Esophagus squamous epithelium (tissue), 5 donors: ENCODE results near the gene ZSWIM3. TPM values are rescaled to one million over a fixed set of nuclear protein-coding genes. Genes with fewer than 3 reads are reported as not detected.

Experiments
- DNase-seq: peaks from one replicate; lab custom pipeline; 2025; lab: John Stamatoyannopoulos, UW
- H3K27ac ChIP-seq, 4 donors: fragments of 200-600 bp; sonication (generic); one replicate each; pipeline ENCODE4 v1.5.1; 2016 to 2019; ENCODE audit warnings: mild to moderate bottlenecking in 1 of 4
- H3K27me3 ChIP-seq, 4 donors: fragments of 200-600 bp; sonication (generic); 1 replicate in 3 of 4; 2 replicates in 1 of 4; pipeline versions ENCODE4 v1.5.1 to v1.6.0; 2017 to 2021; ENCODE audit warnings: antibody characterized with exemption in 1 of 4
- H3K36me3 ChIP-seq, 3 donors: fragments of 200-600 bp; sonication (generic); one replicate each; pipeline ENCODE4 v1.5.1; 2016 to 2019
- H3K4me1 ChIP-seq, 3 donors: fragments of 200-600 bp; sonication (generic); one replicate each; pipeline ENCODE4 v1.5.1; 2017 to 2019
- H3K4me3 ChIP-seq, 4 donors: fragments of 200-600 bp; sonication (generic); 1 replicate in 3 of 4; 2 replicates in 1 of 4; pipeline ENCODE4 v1.5.1; 2016 to 2019; ENCODE audit warnings: mild to moderate bottlenecking in 2 of 4, moderate library complexity in 1 of 4
- H3K9me3 ChIP-seq, 3 donors: fragments of 200-600 bp; sonication (generic); one replicate each; pipeline ENCODE4 v1.5.1; 2016 to 2019
- POLR2A ChIP-seq, 4 donors: fragments of 450-650 bp; IDR thresholded peaks; one replicate each; pipeline ENCODE4 v1.6.1; 2017; ENCODE audit warnings: antibody characterized with exemption in 4 of 4, mild to moderate bottlenecking in 4 of 4, moderate library complexity in 3 of 4
- WGBS, 2 donors: methylation state at CpG; one replicate each; pipeline ENCODE4 v1.1.5; 2018; 5-methylcytosine and 5-hydroxymethylcytosine counted together
- intact Hi-C: fragments of 100-400 bp; cut with DNase I; formaldehyde crosslinking; loops from one replicate; pipeline ENCODE4 v1.15.0; 2022
- total RNA-seq, 4 donors: library from RNA; depleted of rRNA; stranded (reverse); fragments of >200 nt; gene quantifications; one replicate each; pipeline ENCODE4 v1.1.0, GENCODE V29; 2016
- TF ChIP-seq, protein P1 (sequence below), 6 experiments: fragments of 450-650 bp in 4 of 6; fragments of 200-600 bp in 2 of 6; sonication (generic) in 2 of 6; IDR thresholded peaks; one replicate each; pipeline ENCODE4 v1.5.1; 2016 to 2019; ENCODE audit warnings: antibody characterized with exemption in 6 of 6, mild to moderate bottlenecking in 4 of 6, moderate library complexity in 4 of 6
- donor health status: DM: yes; HTN: yes; CAD: no.

The ZSWIM3 gene
- total RNA-seq, 4 donors from 2014 or later: 1.1 to 3.2 (median 2.5) TPM

DNA sequence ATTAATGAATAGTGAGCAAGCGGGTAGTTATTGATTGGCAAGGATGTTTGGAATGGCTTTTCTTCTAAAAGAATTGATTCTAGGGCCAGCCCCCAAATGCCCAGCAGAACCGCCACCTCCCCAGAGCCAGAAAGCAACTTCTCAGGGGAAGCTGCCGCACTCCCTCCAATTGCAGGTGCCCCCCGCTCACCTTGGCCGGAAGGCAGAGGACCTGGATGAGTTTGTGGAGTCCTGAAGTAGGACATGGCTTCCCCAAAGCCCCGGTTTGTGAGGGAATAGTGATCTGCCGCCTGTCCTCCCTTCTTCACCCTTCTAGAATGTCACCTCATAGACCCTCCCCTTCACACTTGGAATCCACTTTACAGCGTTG is 29.9 kb downstream of the ZSWIM3 start, which contains the start of gene SPATA25:
Gene SPATA25, minus strand, starts transcription at position 277 of the 370 bp plus-strand sequence. Its CDS starts 32 bp downstream, at position 245.
- no peak for DNase-seq
- Histone ChIP-seq H3K27ac (no peak within 1 kb of the TSS), H3K4me1 (peaks cover 17 to 52% (median 22%) of the 10 kb centered on the region in 3 donors), H3K27me3 (no peaks in the 10 kb centered on the region), H3K36me3 (peaks cover 6 to 60% (median 11%) of the 10 kb centered on the region in 3 donors), H3K9me3 (no peaks in the 10 kb centered on the region), H3K4me3 (no peak within 1 kb of the TSS)
- WGBS, 2 donors: 90 to 92% methylated on average over 6 to 7 of the region's 8 CpGs
- no peak for TF ChIP-seq POLR2A (IDR thresholded peaks at IDR 0.05)
- TF ChIP-seq, protein P1, sequence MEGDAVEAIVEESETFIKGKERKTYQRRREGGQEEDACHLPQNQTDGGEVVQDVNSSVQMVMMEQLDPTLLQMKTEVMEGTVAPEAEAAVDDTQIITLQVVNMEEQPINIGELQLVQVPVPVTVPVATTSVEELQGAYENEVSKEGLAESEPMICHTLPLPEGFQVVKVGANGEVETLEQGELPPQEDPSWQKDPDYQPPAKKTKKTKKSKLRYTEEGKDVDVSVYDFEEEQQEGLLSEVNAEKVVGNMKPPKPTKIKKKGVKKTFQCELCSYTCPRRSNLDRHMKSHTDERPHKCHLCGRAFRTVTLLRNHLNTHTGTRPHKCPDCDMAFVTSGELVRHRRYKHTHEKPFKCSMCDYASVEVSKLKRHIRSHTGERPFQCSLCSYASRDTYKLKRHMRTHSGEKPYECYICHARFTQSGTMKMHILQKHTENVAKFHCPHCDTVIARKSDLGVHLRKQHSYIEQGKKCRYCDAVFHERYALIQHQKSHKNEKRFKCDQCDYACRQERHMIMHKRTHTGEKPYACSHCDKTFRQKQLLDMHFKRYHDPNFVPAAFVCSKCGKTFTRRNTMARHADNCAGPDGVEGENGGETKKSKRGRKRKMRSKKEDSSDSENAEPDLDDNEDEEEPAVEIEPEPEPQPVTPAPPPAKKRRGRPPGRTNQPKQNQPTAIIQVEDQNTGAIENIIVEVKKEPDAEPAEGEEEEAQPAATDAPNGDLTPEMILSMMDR (IDR thresholded peaks at IDR 0.05): no peak
- intact Hi-C loops: no loop called here

DNA sequence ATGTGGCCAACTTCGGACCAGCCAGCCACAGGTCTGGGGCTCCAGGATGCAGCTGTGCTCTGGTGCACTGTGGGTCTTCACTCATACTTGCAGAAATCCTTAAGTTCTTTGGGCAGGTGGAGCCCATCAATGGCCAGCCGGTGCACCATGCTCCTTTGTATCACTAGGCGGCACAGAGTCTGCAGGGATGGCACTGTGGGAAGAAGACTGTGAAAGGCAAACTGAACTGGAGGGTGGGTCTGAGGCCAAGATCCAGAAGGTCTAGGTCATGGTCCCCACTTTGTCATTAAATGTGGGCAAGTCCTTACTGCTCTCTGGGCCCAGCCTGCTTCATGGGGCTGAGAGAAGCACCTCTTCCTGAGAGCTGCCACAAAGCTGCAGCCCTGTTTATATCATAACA is 31.3 kb downstream of the ZSWIM3 start:
- WGBS, 2 donors: 100% methylated on average over 2 of the region's 3 CpGs; no CpG with 5 or more reads in 1 of the 2 donors
- Histone ChIP-seq H3K27ac (no peak overlapping the region), H3K27me3 (no peaks in the 10 kb centered on the region), H3K4me1 (peaks cover 23 to 65% (median 28%) of the 10 kb centered on the region in 3 donors), H3K36me3 (peaks cover 1 to 63% (median 5%) of the 10 kb centered on the region in 3 donors), H3K4me3 (no peak overlapping the region), H3K9me3 (no peaks in the 10 kb centered on the region)
- no peak for DNase-seq
- no peak for TF ChIP-seq POLR2A (IDR thresholded peaks at IDR 0.05)
- TF ChIP-seq, protein P1 (IDR thresholded peaks at IDR 0.05): no peak
- intact Hi-C loops: no loop called here

DNA sequence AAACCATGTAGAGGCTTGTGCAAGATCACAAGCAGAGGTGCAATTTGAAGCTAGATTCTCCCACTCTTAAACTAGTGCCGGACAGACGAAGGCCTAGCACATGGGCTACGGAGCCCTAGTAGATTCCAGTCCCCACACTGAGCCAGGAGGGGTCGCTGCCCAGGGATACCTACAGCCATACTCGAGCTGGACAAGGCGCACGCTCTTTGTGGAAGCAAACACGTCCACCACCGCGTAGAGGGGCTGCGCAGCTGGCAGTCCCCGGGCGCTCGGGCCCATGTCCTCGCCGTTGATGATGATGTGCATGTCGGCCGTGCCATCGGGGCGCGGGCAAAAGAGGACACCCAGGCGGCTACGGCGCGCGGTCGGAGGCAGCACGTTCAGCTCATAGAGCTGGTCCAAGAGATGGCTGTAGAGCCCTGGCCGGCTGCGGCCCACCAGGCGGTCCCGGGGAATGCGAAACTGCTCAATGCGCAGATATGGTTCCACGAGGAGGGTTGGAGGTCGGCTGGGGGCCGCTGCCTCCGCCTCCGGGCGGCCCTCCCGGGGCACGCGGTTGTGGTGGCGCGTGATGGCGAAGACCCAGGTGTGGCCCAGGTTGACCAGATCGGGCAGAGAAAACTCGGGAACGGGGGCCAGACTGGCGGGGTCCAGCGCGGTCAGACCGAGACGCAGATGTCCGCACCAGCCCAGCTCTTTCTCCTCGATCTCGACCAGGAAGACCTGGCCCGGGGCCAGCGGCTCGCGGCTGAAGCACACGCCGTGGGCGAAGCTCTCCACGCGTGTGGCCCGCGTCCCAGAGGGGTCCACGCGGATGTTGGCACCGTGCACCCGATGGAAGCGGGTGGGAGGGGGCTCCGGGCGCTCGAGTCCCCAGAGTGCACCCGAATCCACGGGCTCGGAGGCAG is 32.9 kb downstream of the ZSWIM3 start:
- Histone ChIP-seq H3K27ac (peak overlapping the region; percentile 73 to 91 (median 88)), H3K4me3 (peak overlapping the region; percentile 54 to 92 (median 82)), H3K9me3 (no peaks in the 10 kb centered on the region), H3K27me3 (no peaks in the 10 kb centered on the region), H3K4me1 (peaks cover 23 to 54% (median 23%) of the 10 kb centered on the region in 3 donors), H3K36me3 (peaks cover 3 to 64% (median 5%) of the 10 kb centered on the region in 3 donors)
- intact Hi-C loops: loop anchor here (10.0 kb wide), 1 partner anchor 54 kb away; no protein-coding TSS in a partner anchor
- 4 to 25% methylated on average over 3 to 10 of the region's 79 CpGs for WGBS, 2 donors
- no peak for DNase-seq
- TF ChIP-seq POLR2A (IDR thresholded peaks at IDR 0.05): no peak
- TF ChIP-seq, protein P1 (IDR thresholded peaks at IDR 0.05): peak in 5 of 6 experiments; percentile 30 to 48 (median 47)

DNA sequence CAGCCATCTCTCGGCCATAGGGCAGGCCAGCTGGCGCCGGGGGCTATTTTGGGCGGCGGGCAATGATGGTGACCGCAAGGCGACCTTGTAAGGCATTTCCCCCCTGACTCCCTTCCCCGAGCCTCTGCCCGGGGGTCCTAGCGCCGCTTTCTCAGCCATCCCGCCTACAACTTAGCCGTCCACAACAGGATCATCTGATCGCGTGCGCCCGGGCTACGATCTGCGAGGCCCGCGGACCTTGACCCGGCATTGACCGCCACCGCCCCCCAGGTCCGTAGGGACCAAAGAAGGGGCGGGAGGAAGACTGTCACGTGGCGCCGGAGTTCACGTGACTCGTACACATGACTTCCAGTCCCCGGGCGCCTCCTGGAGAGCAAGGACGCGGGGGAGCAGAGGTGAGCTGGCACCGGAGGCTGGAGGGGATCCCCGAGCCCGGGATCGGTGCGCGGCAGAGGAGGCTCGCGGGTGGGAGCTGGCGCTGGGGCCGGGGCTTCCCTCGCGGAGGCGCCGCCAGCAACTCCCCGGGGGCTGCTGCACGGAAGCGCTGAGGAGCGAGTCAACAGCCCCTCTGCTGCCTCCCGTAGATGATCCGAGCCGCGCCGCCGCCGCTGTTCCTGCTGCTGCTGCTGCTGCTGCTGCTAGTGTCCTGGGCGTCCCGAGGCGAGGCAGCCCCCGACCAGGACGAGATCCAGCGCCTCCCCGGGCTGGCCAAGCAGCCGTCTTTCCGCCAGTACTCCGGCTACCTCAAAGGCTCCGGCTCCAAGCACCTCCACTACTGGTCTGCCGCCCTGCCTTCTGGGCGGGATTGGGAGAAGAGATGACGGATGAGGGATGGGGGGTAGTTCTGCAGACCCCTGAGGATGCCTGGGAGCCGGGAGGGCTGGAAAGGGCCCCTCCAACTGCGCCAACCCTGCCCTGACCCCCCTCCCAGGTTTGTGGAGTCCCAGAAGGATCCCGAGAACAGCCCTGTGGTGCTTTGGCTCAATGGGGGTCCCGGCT is 33.9 kb downstream of the ZSWIM3 start, which contains the start of the genes CTSA and NEURL2:
Gene CTSA, plus strand, starts transcription at position 351 of the 999 bp plus-strand sequence. Its CDS starts 234 bp downstream, at position 585.
Gene NEURL2, minus strand, starts transcription at position 224 of the 999 bp plus-strand sequence. Its CDS starts 217 bp downstream, at position 7.
- intact Hi-C loops: loop anchor here (10.0 kb wide), 1 partner anchor 54 kb away; no protein-coding TSS in a partner anchor
- Histone ChIP-seq H3K9me3 (no peaks in the 10 kb centered on the region), H3K4me3 (peak within 1 kb of the TSS; percentile 54 to 92 (median 82)), H3K27ac (peak within 1 kb of the TSS; percentile 73 to 91 (median 88)), H3K27me3 (no peaks in the 10 kb centered on the region), H3K4me1 (peaks cover 23 to 53% (median 23%) of the 10 kb centered on the region in 3 donors), H3K36me3 (peaks cover 3 to 64% (median 14%) of the 10 kb centered on the region in 3 donors)
- TF ChIP-seq, protein P1 (IDR thresholded peaks at IDR 0.05): peak in 1 of 6 experiments; percentile 47
- TF ChIP-seq POLR2A (IDR thresholded peaks at IDR 0.05): peak in 2 of 4 donors; percentile 44 to 63
- 0% methylated on average over 4 to 27 of the region's 78 CpGs for WGBS, 2 donors
- peak; percentile 55 for DNase-seq
